Testis (tissue), 5 donors: Measurements from ENCODE around the gene SRSF5. TPM values are rescaled to one million over a fixed set of nuclear protein-coding genes. Genes with fewer than 3 reads are reported as not detected.
"Not testable (repeated sequence)": the region's sequence is repeated elsewhere in the genome, so short reads cannot be mapped to it uniquely, and the experiment has no call there.

Experiments used
- DNase-seq: peaks from one replicate; pipeline ENCODE4 v3.0.0-alpha.2; 2019
- H3K27ac ChIP-seq, 2 donors: fragments of 200-600 bp; sonication (generic); one replicate each; pipeline ENCODE4 v1.5.1; 2019
- H3K27me3 ChIP-seq: fragments of 200-600 bp; sonication (generic); one replicate; pipeline ENCODE4 v1.5.1; 2019
- H3K36me3 ChIP-seq: fragments of 200-600 bp; sonication (generic); one replicate; pipeline ENCODE4 v1.5.1; 2017; ENCODE audit warnings: low read depth; ENCODE audit errors: missing control alignments
- H3K4me1 ChIP-seq: fragments of 200-600 bp; sonication (generic); one replicate; pipeline ENCODE4 v1.5.1; 2019
- H3K4me3 ChIP-seq, 2 donors: fragments of 200-600 bp; sonication (generic); one replicate each; pipeline ENCODE4 v1.5.1; 2017 to 2019
- H3K9me3 ChIP-seq: fragments of 200-600 bp; sonication (generic); one replicate; pipeline ENCODE4 v1.5.1; 2017
- POLR2A ChIP-seq: fragments of 450-650 bp; IDR thresholded peaks from one replicate; pipeline ENCODE4 v1.6.1; 2017; ENCODE audit warnings: antibody characterized with exemption, mild to moderate bottlenecking, moderate library complexity
- WGBS, 2 donors: methylation state at CpG; one replicate each; pipeline ENCODE4 v1.1.5; 2018; 5-methylcytosine and 5-hydroxymethylcytosine counted together
- intact Hi-C: fragments of 100-400 bp; cut with DNase I; formaldehyde crosslinking; loops from one replicate; pipeline ENCODE4 v1.15.1; 2023; ENCODE audit warnings: low total_unique reads
- long read RNA-seq, 2 donors: transcript quantifications; one replicate each; lab custom pipeline, GENCODE V29; 2026
- polyA plus RNA-seq: library from polyadenylated mRNA; stranded (reverse); fragments of 350-450 nt; fragmentation: Illumina TruSeq; extraction: RNeasy Lipid Tissue Mini Kit (QIAGEN cat#74804); gene quantifications from one replicate; pipeline ENCODE4 v1.2.3, GENCODE V29; 2014; ENCODE audit warnings: low read depth, low replicate concordance; ENCODE audit not compliant: insufficient read depth
- total RNA-seq, 2 donors: library from RNA; depleted of rRNA; stranded (reverse); fragments of >200 nt; gene quantifications; one replicate each; pipeline ENCODE4 v1.2.3, GENCODE V29; 2016
- TF ChIP-seq, protein P1 (sequence below), 3 experiments: fragments of 450-650 bp in 2 of 3; fragments of 200-600 bp in 1 of 3; sonication (generic) in 1 of 3; IDR thresholded peaks; one replicate each; pipeline ENCODE4 v1.5.1; 2016 to 2019; ENCODE audit warnings: antibody characterized with exemption in 3 of 3, mild to moderate bottlenecking in 2 of 3, moderate library complexity in 1 of 3

SRSF5 gene
- total RNA-seq: 100 to 1,000 TPM; 500 to 530 TPM
- polyA plus RNA-seq: 341 TPM
- long read RNA-seq, donor 1, transcript SRSF5-208 (2 exons, 947 nt): major isoform, 13 of 337 reads
- long read RNA-seq, donor 1, transcript SRSF5-217 (8 exons, 1,500 nt): major isoform, 13 of 337 reads
- long read RNA-seq, donor 1, partial matches to known transcripts: 277 of 337 reads
- long read RNA-seq, donor 1, other reads (novel, unspliced or antisense): 25 of 337 reads
- long read RNA-seq, donor 2, transcript SRSF5-217 (8 exons, 1,500 nt): major isoform, 11 of 117 reads
- long read RNA-seq, donor 2, partial matches to known transcripts: 85 of 117 reads
- long read RNA-seq, donor 2, other reads (novel, unspliced or antisense): 12 of 117 reads

DNA sequence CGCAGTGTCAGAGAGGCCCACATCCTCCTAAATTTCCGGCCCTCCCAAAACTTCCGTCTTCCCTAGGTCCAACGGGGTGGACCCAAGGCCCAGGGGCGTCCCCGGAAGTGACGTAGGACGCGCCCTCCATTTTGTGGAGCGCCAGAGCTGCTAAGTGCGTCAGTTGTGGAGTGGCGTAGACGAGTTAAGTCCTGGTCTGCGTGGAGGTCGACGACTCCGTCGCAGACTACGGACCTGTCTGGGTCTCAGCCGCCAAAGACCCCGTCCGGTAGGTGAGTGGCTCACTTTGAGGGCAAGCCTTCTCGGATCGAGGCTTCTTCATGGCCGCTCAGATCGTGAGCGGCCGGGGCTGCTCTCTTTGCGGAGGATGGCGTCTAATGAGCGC is at the start of gene SRSF5:
TSS of gene SRSF5 (plus strand) at position 159 of the 385 bp plus-strand sequence. CDS start 1,015 bp downstream, outside the sequence.
- DNase-seq: peak; percentile 98
- TF ChIP-seq, protein P1, sequence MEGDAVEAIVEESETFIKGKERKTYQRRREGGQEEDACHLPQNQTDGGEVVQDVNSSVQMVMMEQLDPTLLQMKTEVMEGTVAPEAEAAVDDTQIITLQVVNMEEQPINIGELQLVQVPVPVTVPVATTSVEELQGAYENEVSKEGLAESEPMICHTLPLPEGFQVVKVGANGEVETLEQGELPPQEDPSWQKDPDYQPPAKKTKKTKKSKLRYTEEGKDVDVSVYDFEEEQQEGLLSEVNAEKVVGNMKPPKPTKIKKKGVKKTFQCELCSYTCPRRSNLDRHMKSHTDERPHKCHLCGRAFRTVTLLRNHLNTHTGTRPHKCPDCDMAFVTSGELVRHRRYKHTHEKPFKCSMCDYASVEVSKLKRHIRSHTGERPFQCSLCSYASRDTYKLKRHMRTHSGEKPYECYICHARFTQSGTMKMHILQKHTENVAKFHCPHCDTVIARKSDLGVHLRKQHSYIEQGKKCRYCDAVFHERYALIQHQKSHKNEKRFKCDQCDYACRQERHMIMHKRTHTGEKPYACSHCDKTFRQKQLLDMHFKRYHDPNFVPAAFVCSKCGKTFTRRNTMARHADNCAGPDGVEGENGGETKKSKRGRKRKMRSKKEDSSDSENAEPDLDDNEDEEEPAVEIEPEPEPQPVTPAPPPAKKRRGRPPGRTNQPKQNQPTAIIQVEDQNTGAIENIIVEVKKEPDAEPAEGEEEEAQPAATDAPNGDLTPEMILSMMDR (IDR thresholded peaks at IDR 0.05): no peak
- TF ChIP-seq POLR2A: peak; percentile 97
- Histone ChIP-seq H3K27ac (peak within 1 kb of the TSS; percentile 97 to 100), H3K36me3 (peaks cover 3% of the 10 kb centered on the region), H3K4me3 (peak within 1 kb of the TSS; percentile 94 to 100), H3K9me3 (no peaks in the 10 kb centered on the region), H3K4me1 (peaks cover 24% of the 10 kb centered on the region), H3K27me3 (no peaks in the 10 kb centered on the region)
- intact Hi-C loops: no loop called here
- 0% methylated on average over 15 to 26 of the region's 31 CpGs for WGBS, 2 donors

DNA sequence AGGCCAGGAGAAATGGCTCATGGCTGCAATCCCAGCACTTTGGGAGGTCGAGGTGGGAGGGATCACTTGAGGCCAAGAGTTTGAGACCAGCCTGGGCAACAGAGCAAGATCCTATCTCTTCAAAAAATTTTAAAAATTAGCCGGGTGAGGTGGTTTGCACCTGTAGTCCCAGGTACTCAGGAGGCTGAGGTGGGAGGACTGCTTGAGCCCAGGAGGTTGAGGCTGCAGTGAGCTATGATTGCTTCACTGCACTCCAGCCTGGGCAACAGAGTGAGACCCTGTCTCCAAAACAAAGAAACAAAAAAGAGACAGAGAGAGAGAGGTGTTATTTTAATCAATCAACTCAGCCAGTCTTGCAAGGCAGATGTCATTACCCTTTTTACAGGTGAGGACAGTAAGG is 48.3 kb upstream of the SRSF5 start:
- H3K27ac ChIP-seq, H3K9me3 ChIP-seq, H3K36me3 ChIP-seq, H3K27me3 ChIP-seq, DNase-seq, intact Hi-C loops, H3K4me3 ChIP-seq: not testable (repeated sequence)
- 88 to 96% methylated on average over 2 of the region's 2 CpGs for WGBS, 2 donors
- H3K4me1 ChIP-seq: peaks cover 14% of the 10 kb centered on the region

DNA sequence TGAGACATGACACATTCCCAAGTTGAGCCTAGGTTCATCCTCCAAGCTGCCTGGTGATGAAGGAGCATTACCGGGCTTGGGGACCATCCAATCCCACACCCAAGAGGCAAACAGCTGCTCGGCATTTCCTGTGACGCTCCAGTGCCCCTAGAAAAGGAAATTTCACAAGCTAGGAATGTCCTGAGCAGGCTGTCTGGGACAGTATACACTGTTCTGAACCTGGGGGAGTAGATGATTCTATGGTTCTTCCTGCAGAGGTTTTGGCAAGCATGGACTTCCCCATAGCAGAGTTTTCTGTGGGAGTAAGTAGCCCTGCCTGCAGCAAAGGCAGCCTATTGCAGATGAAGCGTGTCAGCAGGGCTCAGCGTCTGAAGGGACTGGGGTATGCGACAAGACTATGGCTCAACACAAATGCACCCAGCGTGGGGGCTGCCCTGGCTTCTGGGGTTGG is 47.4 kb upstream of the SRSF5 start:
- H3K9me3 ChIP-seq: no peaks in the 10 kb centered on the region
- intact Hi-C loops: no loop called here
- no peak for TF ChIP-seq POLR2A
- TF ChIP-seq, protein P1 (IDR thresholded peaks at IDR 0.05): no peak
- DNase-seq: peak; percentile 45
- H3K27ac ChIP-seq: peak overlapping the region in 1 of 2 donors; percentile 41
- H3K36me3 ChIP-seq: no peaks in the 10 kb centered on the region
- no peaks in the 10 kb centered on the region for H3K27me3 ChIP-seq
- WGBS, 2 donors: 33 to 35% methylated on average over 3 to 7 of the region's 7 CpGs
- H3K4me3 ChIP-seq: no peak overlapping the region
- peaks cover 14% of the 10 kb centered on the region for H3K4me1 ChIP-seq

DNA sequence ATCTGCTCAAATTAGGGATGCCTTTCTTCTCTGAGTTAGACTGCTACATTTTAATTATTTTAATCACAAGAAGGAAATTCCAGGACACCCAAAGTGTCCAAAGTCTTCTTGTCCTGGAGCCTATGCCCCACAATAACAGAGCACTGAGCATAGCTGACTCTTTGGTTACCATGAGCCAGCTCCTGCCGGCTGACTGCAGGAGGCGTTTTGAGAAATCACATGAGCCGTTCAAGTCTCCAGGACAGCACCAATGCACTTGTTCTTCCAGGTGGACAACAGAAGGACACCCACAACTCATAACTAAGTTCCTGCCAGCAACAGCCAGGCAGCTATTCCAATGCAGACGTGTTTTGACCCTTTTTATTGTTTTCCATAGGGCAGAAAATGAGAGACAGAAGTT is 46.0 kb upstream of the SRSF5 start:
- intact Hi-C loops: no loop called here
- H3K9me3 ChIP-seq: no peaks in the 10 kb centered on the region
- 64 to 72% methylated on average over 4 of the region's 4 CpGs for WGBS, 2 donors
- H3K27me3 ChIP-seq: no peaks in the 10 kb centered on the region
- H3K4me3 ChIP-seq: no peak overlapping the region
- TF ChIP-seq POLR2A: no peak
- TF ChIP-seq, protein P1 (IDR thresholded peaks at IDR 0.05): no peak
- peaks cover 13% of the 10 kb centered on the region for H3K4me1 ChIP-seq
- no peaks in the 10 kb centered on the region for H3K36me3 ChIP-seq
- peak; percentile 47 for DNase-seq
- peak overlapping the region in 1 of 2 donors; percentile 24 for H3K27ac ChIP-seq

DNA sequence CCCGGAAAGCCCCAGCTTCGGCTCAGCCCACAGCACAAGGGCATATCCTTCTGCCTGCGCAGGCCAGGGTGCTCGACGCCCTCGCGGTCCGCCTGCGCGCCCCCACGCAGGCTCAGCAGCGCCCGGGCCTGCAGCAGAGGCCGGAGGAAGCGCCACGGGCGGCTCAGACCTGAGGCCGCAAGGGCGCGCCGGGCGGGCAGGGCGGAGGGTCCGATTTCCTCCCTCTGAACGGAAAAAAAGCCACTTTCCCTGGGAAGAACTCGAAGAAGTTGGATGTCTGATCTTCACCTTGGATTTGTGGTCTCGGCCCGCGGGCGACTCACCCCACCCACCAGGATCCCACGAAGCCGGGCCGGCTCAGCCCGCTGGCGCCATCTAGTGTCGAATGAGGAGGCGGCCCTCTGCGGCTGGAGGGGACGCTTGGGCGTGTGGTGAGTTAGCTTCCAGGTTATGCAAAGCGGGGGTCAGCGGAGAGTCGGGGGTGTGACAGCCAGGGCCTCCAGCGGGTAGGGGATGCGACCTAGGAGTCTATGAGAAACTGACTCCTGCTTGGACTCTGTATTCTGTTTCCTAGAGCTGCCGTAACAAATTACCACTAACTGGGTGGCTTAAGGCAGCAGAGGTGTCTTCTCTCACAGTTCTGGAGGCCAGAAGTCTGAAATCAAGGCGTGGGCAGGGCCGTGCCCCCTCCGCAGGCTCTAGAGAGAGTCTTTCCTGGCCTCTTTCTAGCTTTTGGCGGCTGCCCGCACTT is 40.0 kb upstream of the SRSF5 start:
- peak; percentile 89 for DNase-seq
- Histone ChIP-seq H3K27me3 (no peaks in the 10 kb centered on the region), H3K4me1 (peaks cover 6% of the 10 kb centered on the region), H3K4me3 (peak overlapping the region; percentile 52 to 59), H3K9me3 (no peaks in the 10 kb centered on the region), H3K27ac (peak overlapping the region in 1 of 2 donors; percentile 77), H3K36me3 (no peaks in the 10 kb centered on the region)
- WGBS, 2 donors: 6% methylated on average over 21 to 51 of the region's 51 CpGs
- TF ChIP-seq, protein P1 (IDR thresholded peaks at IDR 0.05): peak; percentile 93 to 96 (median 96)
- no peak for TF ChIP-seq POLR2A
- intact Hi-C loops: no loop called here
